GM12873 (cell line): ENCODE measurements around the gene KCNC3.

Source experiments
- CTCF ChIP-seq: IDR thresholded peaks from 2 replicates; pipeline ENCODE4 v1.5.1; 2012; ENCODE audit warnings: low read depth, mild to moderate bottlenecking, moderate library complexity, low read length, control low read depth; ENCODE audit not compliant: insufficient read depth; ENCODE audit errors: missing control alignments

Gene KCNC3

GRCh38 chr19:50313812-50314536, 15.2 kb downstream of the KCNC3 start:
- no peak for TF ChIP-seq CTCF

- TF ChIP-seq CTCF = no peak
These were observed 16.0 kb downstream of the KCNC3 start for GRCh38 chr19:50312967-50313811.

DNA sequence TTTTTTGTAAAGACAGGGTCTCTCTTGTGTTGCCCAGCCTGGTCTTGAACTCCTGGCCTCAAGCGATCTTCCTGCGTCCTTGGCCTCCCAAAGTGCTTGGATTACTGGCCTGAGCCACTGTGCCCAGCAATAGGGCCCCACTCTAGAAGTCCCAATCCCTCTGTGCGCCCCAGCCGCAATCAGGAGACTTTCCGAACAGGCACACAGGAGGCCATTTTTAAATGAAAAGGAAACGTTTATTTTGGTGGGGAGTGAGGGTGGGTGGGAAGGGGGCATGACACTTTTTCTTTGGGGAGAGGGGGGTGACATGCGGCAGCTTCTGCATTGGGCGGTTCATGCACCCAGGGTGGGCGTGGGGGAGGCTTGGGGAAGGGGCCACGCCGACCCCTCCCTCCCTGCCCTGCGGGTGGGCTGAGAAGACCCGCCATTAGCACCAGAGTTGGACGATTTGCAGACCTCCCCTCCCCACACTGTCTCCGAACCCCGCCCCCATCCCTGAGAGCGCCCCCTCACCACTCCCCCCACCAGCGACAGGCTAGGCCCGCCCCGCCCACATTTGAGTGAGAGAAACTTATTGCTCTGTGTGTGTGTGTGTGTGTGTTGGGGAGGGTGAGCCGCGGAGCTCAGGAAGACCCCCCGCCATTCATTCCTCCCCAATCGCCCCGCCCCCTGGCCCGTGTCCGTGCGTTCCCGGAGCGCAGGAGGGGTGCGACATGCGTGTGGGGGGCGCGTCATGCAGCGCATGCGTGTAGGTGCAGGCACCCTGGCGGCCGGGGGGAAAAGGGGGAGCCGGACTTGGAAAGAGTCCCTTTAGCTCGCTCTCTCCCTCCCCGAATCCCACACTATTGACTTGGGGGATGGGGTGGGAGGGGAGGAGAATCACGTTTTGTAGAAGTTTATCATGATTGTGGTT, 17.2 kb downstream of the KCNC3 start:
- TF ChIP-seq CTCF = no peak

DNA sequence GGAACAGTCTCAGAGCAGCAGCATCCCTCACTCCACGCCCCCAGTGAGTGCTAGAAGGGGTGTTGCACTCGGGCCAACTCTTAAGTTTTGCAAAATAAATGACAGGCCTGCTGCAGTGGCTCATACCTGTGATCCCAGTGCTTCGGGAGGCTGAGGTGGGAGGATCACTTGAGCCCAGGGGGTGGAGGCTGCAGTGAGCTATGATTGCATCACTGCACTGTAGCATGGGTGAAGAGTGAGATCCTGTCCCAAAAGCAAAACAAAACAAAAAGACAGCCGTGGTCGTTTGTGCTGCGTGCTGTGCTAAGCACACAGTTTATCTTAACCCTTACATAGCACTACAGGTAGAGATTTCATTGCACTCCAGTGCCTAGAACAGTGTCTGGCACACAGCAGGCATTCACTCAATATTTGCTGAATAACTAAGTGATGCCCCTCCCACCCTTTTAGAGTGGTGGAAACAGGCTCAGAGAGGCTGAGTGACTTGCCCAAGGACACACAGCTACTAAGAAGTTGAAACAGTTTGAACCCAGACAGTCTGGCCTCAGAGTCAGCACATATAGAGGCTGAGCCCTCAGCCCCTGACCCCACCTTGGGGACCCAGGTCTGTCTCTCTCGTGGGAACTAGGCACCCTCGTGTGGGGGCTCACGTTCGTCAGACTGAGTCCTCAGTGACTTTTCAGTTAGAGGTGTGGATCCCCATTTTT, 18.3 kb downstream of the KCNC3 start:
- no peak for TF ChIP-seq CTCF

DNA sequence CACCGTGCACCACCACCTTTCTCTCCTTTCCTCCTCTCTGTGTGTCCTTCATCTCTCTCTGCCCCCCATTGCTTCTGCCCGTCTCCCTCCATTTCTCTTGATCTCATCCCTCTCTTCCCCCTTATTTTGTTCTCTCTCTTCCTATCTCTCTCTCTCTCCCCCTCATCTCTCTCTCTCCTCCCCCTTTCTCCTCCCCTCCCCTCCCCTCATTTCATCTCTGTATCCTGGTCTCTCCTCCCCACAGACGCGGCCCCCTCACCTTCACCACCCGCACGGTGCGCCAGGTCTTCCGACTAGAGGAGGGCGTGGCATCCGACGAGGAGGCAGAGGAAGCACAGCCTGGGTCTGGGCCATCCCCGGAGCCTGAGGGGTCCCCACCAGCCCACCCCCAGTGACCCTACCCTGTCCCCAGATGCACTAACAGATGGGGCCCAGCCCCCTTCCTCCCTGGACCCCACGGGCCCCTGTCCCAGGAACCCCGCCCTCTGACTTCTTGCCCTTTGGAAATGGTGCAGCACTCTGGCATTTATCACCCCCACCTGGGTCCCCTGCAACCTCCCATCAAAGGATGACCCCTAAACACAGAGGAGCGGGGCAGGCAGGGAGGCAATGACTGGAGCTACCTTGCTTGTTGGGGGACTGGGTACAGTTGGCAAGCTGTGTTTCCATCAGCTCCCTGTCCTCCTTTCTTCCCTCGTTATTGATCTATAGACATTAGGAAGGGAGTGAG, 19.6 kb downstream of the KCNC3 start:
- no peak for TF ChIP-seq CTCF

GRCh38 chr19:50308991-50309390, 20.2 kb downstream of the KCNC3 start:
- TF ChIP-seq CTCF = no peak
